ENCODE measurements around the gene STK40. TPM values are rescaled to one million over a fixed set of nuclear protein-coding genes. Genes with fewer than 3 reads are reported as not detected.

Gene STK40, protein sequence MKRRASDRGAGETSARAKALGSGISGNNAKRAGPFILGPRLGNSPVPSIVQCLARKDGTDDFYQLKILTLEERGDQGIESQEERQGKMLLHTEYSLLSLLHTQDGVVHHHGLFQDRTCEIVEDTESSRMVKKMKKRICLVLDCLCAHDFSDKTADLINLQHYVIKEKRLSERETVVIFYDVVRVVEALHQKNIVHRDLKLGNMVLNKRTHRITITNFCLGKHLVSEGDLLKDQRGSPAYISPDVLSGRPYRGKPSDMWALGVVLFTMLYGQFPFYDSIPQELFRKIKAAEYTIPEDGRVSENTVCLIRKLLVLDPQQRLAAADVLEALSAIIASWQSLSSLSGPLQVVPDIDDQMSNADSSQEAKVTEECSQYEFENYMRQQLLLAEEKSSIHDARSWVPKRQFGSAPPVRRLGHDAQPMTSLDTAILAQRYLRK
- 9.3 to 11.8 TPM (median 10.8 TPM) in 5 replicates for total RNA-seq (2022; extraction: Qiagen RNA extraction; ENCODE audit: low read depth)

DNA sequence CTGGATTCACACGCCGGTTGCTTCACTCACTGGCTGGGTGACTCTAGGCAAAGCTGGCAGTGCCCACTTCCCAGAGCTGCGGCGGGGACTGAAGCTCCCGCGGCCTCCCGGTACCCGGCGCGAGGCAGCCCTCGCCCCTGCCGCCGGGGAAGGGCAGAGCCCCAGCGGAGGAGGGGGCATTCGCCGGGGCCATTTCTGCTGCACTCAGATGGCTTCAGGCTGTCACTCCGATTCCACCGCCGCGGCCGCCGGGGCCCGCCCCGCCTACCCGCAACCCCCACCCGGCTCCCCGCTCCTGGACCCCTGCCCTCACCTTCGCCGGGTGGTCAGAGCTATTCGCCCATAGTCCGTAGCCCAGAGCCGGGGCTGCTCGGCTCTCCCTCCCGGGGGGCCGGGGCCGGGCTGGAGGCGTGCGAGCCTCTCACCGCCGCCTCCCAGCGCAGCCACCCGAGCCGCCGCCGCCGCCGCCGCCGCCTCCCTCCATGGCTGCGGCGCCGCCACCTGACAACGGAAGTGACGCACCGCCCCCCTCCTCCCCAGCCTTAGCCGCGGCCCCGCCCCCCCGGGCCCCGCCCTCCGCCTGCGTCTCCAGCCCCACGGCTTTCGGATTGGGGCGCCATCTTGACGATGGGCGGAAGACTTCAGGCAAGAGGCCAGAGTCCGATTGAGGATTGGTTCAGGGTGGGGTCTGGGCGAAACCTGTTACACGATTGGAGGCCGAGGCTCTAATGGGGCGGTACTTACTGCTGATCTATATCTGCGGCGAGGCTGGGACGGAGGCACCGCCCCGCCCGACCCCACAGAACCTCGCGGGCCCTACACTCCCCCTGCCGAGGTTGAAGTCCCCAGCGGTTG is at the start of gene STK40:
Gene STK40, minus strand, starts transcription at position 515 of the 855 bp plus-strand sequence. CDS start 24,592 bp downstream, outside the sequence.

DNA sequence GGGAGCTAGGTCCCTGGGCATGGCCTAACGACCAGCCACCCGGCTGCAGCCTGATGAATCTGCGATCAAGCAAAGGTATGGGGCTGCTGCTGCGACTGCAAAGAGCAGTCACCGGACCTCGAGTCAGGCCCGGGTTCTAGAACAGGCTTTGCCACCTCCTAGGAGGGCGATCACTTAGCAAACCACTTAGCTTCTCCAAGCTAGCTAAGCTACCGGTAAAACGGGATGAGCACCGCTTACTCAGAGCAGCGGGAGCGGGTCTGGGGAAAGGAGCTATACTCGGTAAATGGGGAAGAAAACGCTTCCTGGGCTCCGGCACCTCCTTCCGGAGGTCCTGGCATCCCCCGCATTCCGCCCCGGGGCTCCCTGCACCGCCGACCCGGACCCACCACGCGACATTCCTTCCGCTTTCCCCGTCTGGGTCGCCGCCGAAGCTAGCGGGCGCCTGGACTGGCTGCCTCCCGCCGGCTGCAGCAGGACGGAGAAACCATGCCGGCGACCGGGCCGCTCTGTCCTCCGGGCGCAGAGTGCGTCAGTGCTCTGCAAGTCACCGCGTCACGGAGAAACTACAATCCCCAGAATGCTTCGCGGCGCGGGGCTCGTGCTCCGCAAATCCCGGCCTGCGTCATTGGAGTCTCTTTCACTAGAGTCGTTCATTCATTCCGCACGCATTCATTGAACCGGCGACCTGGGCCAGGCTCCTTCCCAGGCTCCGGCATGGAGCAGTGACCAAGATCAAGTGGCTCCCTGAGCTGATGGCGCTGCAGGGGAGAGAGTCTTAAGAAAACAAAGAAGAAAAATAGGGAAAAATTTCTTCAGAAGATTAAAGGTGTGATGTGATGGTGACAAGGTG is 11.9 kb upstream of the STK40 start, which contains the start of gene LSM10:
Gene LSM10, minus strand, starts transcription at position 531 of the 853 bp plus-strand sequence. CDS start 3,779 bp downstream, outside the sequence.

DNA sequence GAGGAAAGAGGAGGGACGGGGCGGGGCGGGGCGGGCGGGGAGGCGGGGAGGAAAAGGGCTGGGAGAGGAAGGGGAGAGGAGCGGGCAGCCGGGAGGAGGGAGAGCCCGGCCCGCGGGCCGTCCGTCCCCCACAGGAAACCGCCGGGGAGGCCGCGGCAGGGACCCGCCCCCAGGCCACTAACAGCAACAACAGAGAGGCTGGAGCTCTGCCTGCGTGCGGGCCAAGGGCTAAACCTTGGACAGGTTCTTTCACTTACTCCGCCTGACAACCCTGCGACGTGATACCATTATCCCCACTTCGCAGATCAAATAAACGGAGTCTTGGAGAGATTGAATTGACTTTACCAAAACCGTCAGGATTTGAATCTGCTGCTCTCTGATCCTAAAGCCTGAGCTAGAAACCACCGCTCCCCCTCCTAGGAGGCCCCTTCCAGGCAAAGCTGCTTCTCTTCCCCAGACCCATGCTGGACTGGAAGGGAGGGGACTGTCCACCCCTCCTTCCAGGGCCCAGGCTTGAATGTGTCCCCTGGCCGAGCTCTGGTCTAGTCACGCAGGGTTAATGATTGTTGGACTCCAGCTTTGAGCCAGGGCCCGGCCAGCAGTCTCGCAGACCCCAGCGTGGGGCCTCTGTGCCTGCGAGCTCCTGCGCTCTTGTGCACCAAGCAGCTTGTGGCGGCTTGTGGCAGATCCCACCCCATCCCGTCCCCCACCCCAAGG is 61.9 kb downstream of the STK40 start, which contains the start of gene EVA1B:
Gene EVA1B, minus strand, starts transcription at position 10 of the 717 bp plus-strand sequence. CDS start 608 bp downstream, outside the sequence.

DNA sequence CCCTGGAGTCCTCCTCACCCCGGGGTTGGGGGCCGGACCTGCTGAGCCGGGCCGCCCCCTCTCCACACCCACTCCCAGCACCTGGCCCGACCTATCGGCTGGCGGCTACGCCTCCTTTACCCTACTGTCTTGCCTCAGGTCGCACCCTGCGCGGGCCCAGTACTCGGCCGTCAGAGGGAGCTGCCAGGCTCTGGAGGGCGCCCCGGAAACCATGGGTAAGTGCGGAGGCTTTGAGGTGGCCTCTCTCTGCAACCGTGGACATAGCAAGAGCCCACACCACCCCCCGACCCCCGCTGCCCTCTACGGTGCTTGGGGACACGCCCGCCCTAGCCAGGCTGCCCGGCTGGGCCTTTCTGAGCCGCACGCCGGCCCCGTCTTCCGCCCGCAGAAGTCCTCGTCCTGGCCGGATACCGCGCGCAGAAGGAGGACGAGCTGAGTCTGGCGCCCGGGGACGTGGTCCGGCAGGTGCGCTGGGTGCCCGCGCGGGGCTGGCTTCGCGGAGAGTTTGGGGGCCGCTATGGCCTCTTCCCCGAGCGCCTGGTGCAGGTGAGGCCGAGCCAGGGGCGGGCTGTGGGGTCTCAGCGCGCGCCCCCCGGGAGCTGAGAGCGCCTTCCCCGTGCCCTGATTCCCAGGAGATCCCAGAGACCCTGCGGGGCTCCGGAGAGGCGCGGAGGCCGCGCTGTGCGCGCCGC is 79.4 kb downstream of the STK40 start, which contains the start of gene SH3D21:
Gene SH3D21, plus strand, starts transcription at position 159 of the 692 bp plus-strand sequence. Its CDS starts 53 bp downstream, at position 212.

Other genes with a start within 250 kb of the STK40 start
- 73.8 to 83.7 TPM (median 78.8 TPM) in 5 replicates for gene TRAPPC3, start 236.4 kb downstream of the STK40 start, total RNA-seq (2022; extraction: Qiagen RNA extraction; ENCODE audit: low read depth)
- 176 to 195 TPM (median 184 TPM) in 5 replicates for gene MAP7D1, start 229.8 kb downstream of the STK40 start, total RNA-seq (2022; extraction: Qiagen RNA extraction; ENCODE audit: low read depth)
- 58.1 to 70.9 TPM (median 67.3 TPM) in 5 replicates for gene THRAP3, start 161.5 kb downstream of the STK40 start, total RNA-seq (2022; extraction: Qiagen RNA extraction; ENCODE audit: low read depth)
- gene SH3D21, start 79.6 kb downstream of the STK40 start, total RNA-seq (2022; extraction: Qiagen RNA extraction; ENCODE audit: low read depth) = 2.0 to 3.2 TPM (median 2.3 TPM) in 5 replicates
- 11.7 to 24.8 TPM (median 22.8 TPM) in 5 replicates for gene EVA1B, start 62.3 kb downstream of the STK40 start, total RNA-seq (2022; extraction: Qiagen RNA extraction; ENCODE audit: low read depth)
- gene LSM10, start 12.0 kb upstream of the STK40 start, total RNA-seq (2022; extraction: Qiagen RNA extraction; ENCODE audit: low read depth) = 43.6 to 48.8 TPM (median 47.1 TPM) in 5 replicates
- gene OSCP1, start 64.5 kb upstream of the STK40 start, total RNA-seq (2022; extraction: Qiagen RNA extraction; ENCODE audit: low read depth) = 6.1 to 7.0 TPM (median 6.6 TPM) in 5 replicates
- 75.1 to 92.6 TPM (median 87.1 TPM) in 5 replicates for gene MRPS15, start 78.5 kb upstream of the STK40 start, total RNA-seq (2022; extraction: Qiagen RNA extraction; ENCODE audit: low read depth)
- gene CSF3R, start 97.0 kb upstream of the STK40 start, total RNA-seq (2022; extraction: Qiagen RNA extraction; ENCODE audit: low read depth) = not detected in 5 replicates

All from A549 treated with GW870086 at 1 μM for 4 hours (cell line).